ACC112 (cell line): ENCODE data around the gene CNNM2.

ENCODE experiments used
- H2AFZ ChIP-seq: fragments of 200-600 bp; sonication (generic); one replicate; pipeline ENCODE4 v1.6.0; 2017; ENCODE audit warnings: antibody characterized with exemption, low read length; ENCODE audit not compliant: unreplicated experiment
- H3K27ac ChIP-seq: fragments of 200-600 bp; sonication (generic); 2 replicates; pipeline ENCODE4 v1.5.1; 2014; ENCODE audit warnings: low read depth, mild to moderate bottlenecking, antibody characterized with exemption, low read length, moderate library complexity
- H3K27me3 ChIP-seq: fragments of 200-600 bp; sonication (generic); 2 replicates; pipeline ENCODE4 v1.6.1; 2014; ENCODE audit warnings: mild to moderate bottlenecking, antibody characterized with exemption, low read length, moderate library complexity, mixed read lengths; ENCODE audit not compliant: insufficient read depth
- H3K36me3 ChIP-seq: fragments of 200-600 bp; sonication (generic); 2 replicates; pipeline ENCODE4 v1.6.1; 2016; ENCODE audit warnings: mild to moderate bottlenecking, antibody characterized with exemption, low read length, moderate library complexity, mixed read lengths; ENCODE audit not compliant: insufficient read depth
- H3K4me1 ChIP-seq: fragments of 200-600 bp; sonication (generic); one replicate; pipeline ENCODE4 v1.6.1; 2016; ENCODE audit warnings: low read length, mixed read lengths; ENCODE audit not compliant: insufficient read depth, unreplicated experiment, control insufficient read depth
- H3K4me3 ChIP-seq: fragments of 200-600 bp; sonication (generic); 2 replicates; pipeline ENCODE4 v1.5.1; 2014; ENCODE audit warnings: mild to moderate bottlenecking, low read depth, low read length
- H3K79me2 ChIP-seq: fragments of 200-600 bp; sonication (generic); one replicate; pipeline ENCODE4 v1.6.0; 2016; ENCODE audit warnings: low read length; ENCODE audit not compliant: control insufficient read depth, unreplicated experiment, insufficient read depth

Gene CNNM2

DNA sequence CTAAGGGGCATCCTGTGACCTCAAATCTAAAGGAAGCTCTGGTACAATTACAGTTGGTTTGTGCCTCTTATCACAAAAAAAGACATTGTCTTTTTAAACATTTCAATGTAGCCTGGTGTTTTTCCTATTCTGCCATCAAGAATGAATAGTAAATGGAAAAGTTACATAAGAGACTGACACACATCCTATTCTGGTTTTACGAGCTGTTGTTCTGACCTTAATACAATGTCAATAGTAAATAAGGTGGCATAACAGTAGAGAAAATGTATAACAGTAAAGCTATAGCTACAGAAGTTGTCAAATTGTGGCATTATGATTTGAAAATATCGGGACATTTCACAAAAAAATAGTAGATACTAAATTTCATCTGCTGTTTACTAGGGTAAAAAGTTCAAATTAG, 186.6 kb downstream of the CNNM2 start:
- Histone ChIP-seq H3K79me2 (no peaks in the 10 kb centered on the region), H2AFZ (no peak overlapping the region), H3K27ac (no peak overlapping the region), H3K36me3 (peaks cover 26% of the 10 kb centered on the region), H3K27me3 (no peaks in the 10 kb centered on the region), H3K4me1 (no peaks in the 10 kb centered on the region), H3K4me3 (no peak overlapping the region)

- Histone ChIP-seq H3K36me3 (peaks cover 18% of the 10 kb centered on the region), H3K4me3 (no peak overlapping the region), H3K79me2 (peaks cover 5% of the 10 kb centered on the region), H3K27ac (no peak overlapping the region), H3K27me3 (no peaks in the 10 kb centered on the region), H3K4me1 (no peaks in the 10 kb centered on the region), H2AFZ (no peak overlapping the region)
These were observed 187.4 kb downstream of the CNNM2 start for GRCh38 chr10:103105462-103105861.

DNA sequence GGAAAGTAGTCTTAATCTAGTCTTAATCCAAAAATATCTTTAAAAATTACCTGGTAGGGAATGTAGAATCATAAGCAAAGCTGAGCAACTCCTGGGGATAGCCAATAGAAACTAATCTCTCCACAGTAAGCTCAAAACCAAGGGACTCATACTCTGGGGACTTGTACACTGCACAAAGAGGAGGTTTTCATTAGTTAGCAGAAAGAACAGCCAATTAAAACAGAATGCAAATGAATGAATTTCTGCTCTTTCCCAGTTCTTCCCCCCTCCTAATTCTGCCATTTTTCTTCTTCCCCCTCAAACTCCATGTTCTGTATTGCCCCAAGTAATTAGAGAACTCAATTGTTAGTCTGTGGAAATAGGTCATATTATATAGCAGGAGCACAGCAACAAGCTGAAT, 188.4 kb downstream of the CNNM2 start:
- H3K27me3 ChIP-seq, result no peaks in the 10 kb centered on the region
- no peak overlapping the region for H2AFZ ChIP-seq
- no peak overlapping the region for H3K27ac ChIP-seq
- no peak overlapping the region for H3K4me3 ChIP-seq
- peaks cover 17% of the 10 kb centered on the region for H3K36me3 ChIP-seq
- peaks cover 7% of the 10 kb centered on the region for H3K4me1 ChIP-seq
- peaks cover 7% of the 10 kb centered on the region for H3K79me2 ChIP-seq

DNA sequence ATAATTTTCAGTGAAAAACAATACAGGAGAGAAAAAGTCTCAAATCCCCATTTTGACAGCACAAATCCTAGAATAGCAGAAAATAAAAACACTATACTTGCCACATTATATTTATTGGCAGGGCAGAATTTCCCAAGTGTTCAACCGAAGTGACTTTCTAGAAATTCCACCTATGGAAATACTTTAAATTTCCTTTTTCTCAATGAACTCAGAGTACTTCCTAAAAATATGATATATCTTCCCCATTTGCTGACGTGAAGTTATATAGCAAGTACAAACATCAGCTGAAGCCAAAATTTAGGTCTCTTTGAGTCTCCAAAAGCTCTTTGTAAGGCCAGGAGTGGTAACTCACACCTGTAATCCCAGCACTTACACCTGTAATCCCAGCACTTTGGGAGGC, 191.7 kb downstream of the CNNM2 start:
- Histone ChIP-seq H3K36me3 (peaks cover 10% of the 10 kb centered on the region), H3K27ac (no peak overlapping the region), H3K4me3 (no peak overlapping the region), H3K4me1 (peaks cover 18% of the 10 kb centered on the region), H3K79me2 (peaks cover 12% of the 10 kb centered on the region), H3K27me3 (no peaks in the 10 kb centered on the region), H2AFZ (no peak overlapping the region)

- Histone ChIP-seq H2AFZ (no peak overlapping the region), H3K4me3 (no peak overlapping the region), H3K4me1 (peaks cover 18% of the 10 kb centered on the region), H3K79me2 (peaks cover 12% of the 10 kb centered on the region), H3K36me3 (peaks cover 7% of the 10 kb centered on the region), H3K27ac (no peak overlapping the region), H3K27me3 (no peaks in the 10 kb centered on the region)
These were observed 192.3 kb downstream of the CNNM2 start for GRCh38 chr10:103110407-103110806.

DNA sequence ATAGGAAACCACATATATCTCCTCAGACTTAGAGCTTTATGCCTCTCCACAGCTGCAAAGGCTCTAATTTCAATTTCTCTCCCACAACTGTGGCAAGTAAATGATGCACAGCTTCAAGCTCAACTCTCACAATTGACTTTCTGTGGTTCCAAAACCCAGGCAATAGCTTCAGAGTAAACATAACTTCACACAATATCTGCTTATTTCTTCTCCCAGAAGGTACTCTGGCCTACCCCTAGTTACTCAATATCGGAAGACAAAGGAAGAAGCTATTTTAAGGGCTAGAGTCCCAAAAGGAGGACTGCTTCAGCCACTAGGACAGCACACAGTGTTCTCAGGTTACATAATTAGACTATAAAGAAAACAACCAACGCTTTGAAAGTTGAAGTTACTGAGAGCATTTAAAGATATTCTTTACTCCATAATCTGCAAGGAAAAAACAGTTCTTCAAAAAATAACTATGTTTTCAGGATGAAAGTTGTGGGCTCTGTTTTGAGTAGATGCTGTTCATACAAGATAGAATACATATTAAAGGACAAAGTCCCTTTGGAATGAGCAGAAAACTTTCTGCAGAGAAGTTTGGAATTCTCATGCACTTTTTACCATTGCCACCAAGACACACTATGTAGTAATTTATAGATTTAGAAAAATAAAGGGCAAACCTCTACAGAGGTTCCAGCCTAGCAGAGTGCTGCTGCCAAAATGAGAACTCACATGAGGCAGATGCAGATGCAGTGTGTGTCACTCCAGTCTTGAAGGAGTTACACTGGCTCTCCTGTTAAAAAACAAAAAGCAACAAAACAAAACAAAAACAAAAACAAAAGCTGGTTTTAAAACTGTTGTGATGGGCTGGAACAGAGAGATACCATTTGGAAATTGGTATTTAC, 193.2 kb downstream of the CNNM2 start:
- no peak overlapping the region for H3K27ac ChIP-seq

GRCh38 chr10:103111918-103112877, 194.1 kb downstream of the CNNM2 start:
- Histone ChIP-seq H3K27ac (no peak overlapping the region), H3K27me3 (no peaks in the 10 kb centered on the region), H3K4me1 (peaks cover 18% of the 10 kb centered on the region), H2AFZ (no peak overlapping the region), H3K36me3 (no peaks in the 10 kb centered on the region), H3K79me2 (peaks cover 12% of the 10 kb centered on the region), H3K4me3 (no peak overlapping the region)

More for the DNA sequence above, 193.2 kb downstream of the CNNM2 start:
- Histone ChIP-seq H3K27me3 (no peaks in the 10 kb centered on the region), H3K4me3 (no peak overlapping the region), H3K4me1 (peaks cover 18% of the 10 kb centered on the region), H3K36me3 (0 out of 2 replicates have a peak, but pooled peaks cover 3% of the 10 kb centered on the region), H3K79me2 (peaks cover 12% of the 10 kb centered on the region), H2AFZ (no peak overlapping the region)

- Histone ChIP-seq H3K27me3 (no peaks in the 10 kb centered on the region), H3K27ac (no peak overlapping the region), H2AFZ (no peak overlapping the region), H3K4me1 (peaks cover 18% of the 10 kb centered on the region), H3K79me2 (peaks cover 14% of the 10 kb centered on the region), H3K36me3 (no peaks in the 10 kb centered on the region), H3K4me3 (no peak overlapping the region)
These were observed 196.8 kb downstream of the CNNM2 start for GRCh38 chr10:103114876-103115275.

DNA sequence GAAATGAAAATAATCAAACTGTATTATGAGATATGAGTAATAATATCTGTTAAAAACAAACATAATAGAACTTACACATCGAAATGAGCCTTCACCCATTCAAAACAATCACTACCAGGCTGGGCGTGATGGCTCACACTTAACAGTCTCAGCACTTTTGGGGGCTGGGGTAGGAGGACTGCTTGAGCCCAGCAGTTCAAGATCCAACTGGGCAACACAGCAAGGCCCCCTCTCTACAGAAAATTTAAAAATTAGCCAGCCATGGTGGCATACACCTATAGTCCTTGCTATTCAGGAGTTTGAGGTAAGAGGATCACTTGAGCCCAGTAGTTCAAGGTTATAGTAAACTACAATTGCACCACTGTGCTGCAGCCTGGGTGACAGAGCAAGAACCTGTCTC, 199.2 kb downstream of the CNNM2 start:
- H3K36me3 ChIP-seq, result no peaks in the 10 kb centered on the region
- no peaks in the 10 kb centered on the region for H3K27me3 ChIP-seq
- H3K79me2 ChIP-seq, result peaks cover 5% of the 10 kb centered on the region
- H3K4me3 ChIP-seq, result no peak overlapping the region
- H2AFZ ChIP-seq, result no peak overlapping the region
- H3K27ac ChIP-seq, result no peak overlapping the region
- peaks cover 16% of the 10 kb centered on the region for H3K4me1 ChIP-seq

- Histone ChIP-seq H3K27me3 (no peaks in the 10 kb centered on the region), H3K27ac (no peak overlapping the region), H3K79me2 (peaks cover 3% of the 10 kb centered on the region), H3K36me3 (no peaks in the 10 kb centered on the region), H3K4me3 (no peak overlapping the region), H2AFZ (no peak overlapping the region), H3K4me1 (peaks cover 21% of the 10 kb centered on the region)
These were observed 202.5 kb downstream of the CNNM2 start for GRCh38 chr10:103120546-103120945.
